ENCODE measurements around the gene SLC29A3. TPM values are rescaled to one million over a fixed set of nuclear protein-coding genes. Genes with fewer than 3 reads are reported as not detected.

The SLC29A3 gene
- total and polyA plus RNA-seq, 2 donors (not counting 1 experiment from before 2014, with no cell fraction given) = 0.90 to 2.3 TPM

GRCh38 chr10:71383972-71384687, 65.1 kb downstream of the SLC29A3 start:
- Histone ChIP-seq H3K27me3 (ENCODE audit: control insufficient read depth, insufficient read depth, low read length) (no peaks in the 10 kb centered on the region), H3K27ac (ENCODE audit: insufficient read depth, low read length) (no peak overlapping the region), H3K4me1 (ENCODE audit: control insufficient read depth, extremely low read depth, insufficient read depth, low read length) (no peaks in the 10 kb centered on the region), H2AFZ (ENCODE audit: low read length) (no peak overlapping the region), H4K20me1 (ENCODE audit: control insufficient read depth, extremely low read depth, insufficient read depth, low read length) (no peaks in the 10 kb centered on the region), H3K4me3 (replicated peaks in 1 of 4; ENCODE audit: control extremely low read depth in 1 of 4, insufficient read depth in 1 of 4, low read depth in 3 of 4, low read length in 4 of 4) (no peak overlapping the region), H3K36me3 (ENCODE audit: control insufficient read depth, insufficient read depth, low read length) (no peaks in the 10 kb centered on the region), H3K9me3 (ENCODE audit: control insufficient read depth, insufficient read depth, low read depth, low read length) (no peaks in the 10 kb centered on the region), H3K9ac (ENCODE audit: insufficient read depth, low read length) (no peak overlapping the region), H3K79me2 (ENCODE audit: control insufficient read depth, insufficient read depth, low read length) (no peaks in the 10 kb centered on the region), H3K4me2 (ENCODE audit: extremely low read depth, insufficient read depth, low read length) (no peak overlapping the region)
- peak; percentile 10 to 28 for DNase-seq (ENCODE audit: low read depth in 2 of 2)
- peak; percentile 83 to 93 for TF ChIP-seq CTCF (conservative IDR thresholded peaks at IDR 0.05 in 1 of 2, IDR thresholded peaks at IDR 0.05 in 1 of 2; ENCODE audit: low read depth in 1 of 2, low read length in 2 of 2)
- no peak for TF ChIP-seq EZH2 (IDR thresholded peaks at IDR 0.05; ENCODE audit: low read length, missing control alignments)

GRCh38 chr10:71388171-71388570, 69.1 kb downstream of the SLC29A3 start:
- no peak overlapping the region for H3K4me3 ChIP-seq (replicated peaks in 1 of 4; ENCODE audit: control extremely low read depth in 1 of 4, insufficient read depth in 1 of 4, low read depth in 3 of 4, low read length in 4 of 4)
- no peaks in the 10 kb centered on the region for H3K79me2 ChIP-seq (ENCODE audit: control insufficient read depth, insufficient read depth, low read length)
- peaks cover 5% of the 10 kb centered on the region for H3K27me3 ChIP-seq (ENCODE audit: control insufficient read depth, insufficient read depth, low read length)
- no peak overlapping the region for H2AFZ ChIP-seq (ENCODE audit: low read length)
- no peak overlapping the region for H3K4me2 ChIP-seq (ENCODE audit: extremely low read depth, insufficient read depth, low read length)
- TF ChIP-seq CTCF (conservative IDR thresholded peaks at IDR 0.05 in 1 of 2, IDR thresholded peaks at IDR 0.05 in 1 of 2; ENCODE audit: low read depth in 1 of 2, low read length in 2 of 2) (no peak), EZH2 (IDR thresholded peaks at IDR 0.05; ENCODE audit: low read length, missing control alignments) (no peak)
- no peak overlapping the region for H3K27ac ChIP-seq (ENCODE audit: insufficient read depth, low read length)
- no peaks in the 10 kb centered on the region for H3K4me1 ChIP-seq (ENCODE audit: control insufficient read depth, extremely low read depth, insufficient read depth, low read length)
- H3K9ac ChIP-seq (ENCODE audit: insufficient read depth, low read length) = no peak overlapping the region
- no peaks in the 10 kb centered on the region for H4K20me1 ChIP-seq (ENCODE audit: control insufficient read depth, extremely low read depth, insufficient read depth, low read length)
- no peaks in the 10 kb centered on the region for H3K9me3 ChIP-seq (ENCODE audit: control insufficient read depth, insufficient read depth, low read depth, low read length)
- DNase-seq (ENCODE audit: low read depth in 2 of 2) = no peak
- no peaks in the 10 kb centered on the region for H3K36me3 ChIP-seq (ENCODE audit: control insufficient read depth, insufficient read depth, low read length)

GRCh38 chr10:71388583-71389310, 69.7 kb downstream of the SLC29A3 start:
- H3K27me3 ChIP-seq (ENCODE audit: control insufficient read depth, insufficient read depth, low read length) = peaks cover 8% of the 10 kb centered on the region
- no peaks in the 10 kb centered on the region for H3K4me1 ChIP-seq (ENCODE audit: control insufficient read depth, extremely low read depth, insufficient read depth, low read length)
- no peak overlapping the region for H3K4me2 ChIP-seq (ENCODE audit: extremely low read depth, insufficient read depth, low read length)

More at GRCh38 chr10:71388583-71389310, 69.7 kb downstream of the SLC29A3 start:
- Histone ChIP-seq H3K79me2 (ENCODE audit: control insufficient read depth, insufficient read depth, low read length) (no peaks in the 10 kb centered on the region), H3K27ac (ENCODE audit: insufficient read depth, low read length) (no peak overlapping the region), H2AFZ (ENCODE audit: low read length) (no peak overlapping the region), H3K9me3 (ENCODE audit: control insufficient read depth, insufficient read depth, low read depth, low read length) (no peaks in the 10 kb centered on the region), H3K36me3 (ENCODE audit: control insufficient read depth, insufficient read depth, low read length) (no peaks in the 10 kb centered on the region), H4K20me1 (ENCODE audit: control insufficient read depth, extremely low read depth, insufficient read depth, low read length) (no peaks in the 10 kb centered on the region), H3K9ac (ENCODE audit: insufficient read depth, low read length) (no peak overlapping the region), H3K4me3 (replicated peaks in 1 of 4; ENCODE audit: control extremely low read depth in 1 of 4, insufficient read depth in 1 of 4, low read depth in 3 of 4, low read length in 4 of 4) (no peak overlapping the region)
- DNase-seq (ENCODE audit: low read depth in 2 of 2) = no peak
- TF ChIP-seq EZH2 (IDR thresholded peaks at IDR 0.05; ENCODE audit: low read length, missing control alignments) = no peak
- TF ChIP-seq CTCF (conservative IDR thresholded peaks at IDR 0.05 in 1 of 2, IDR thresholded peaks at IDR 0.05 in 1 of 2; ENCODE audit: low read depth in 1 of 2, low read length in 2 of 2) = no peak
